ENCODE data around the gene HPS5. TPM values are rescaled to one million over a fixed set of nuclear protein-coding genes. Genes with fewer than 3 reads are reported as not detected.
"Not testable (repeated sequence)": the region's sequence is repeated elsewhere in the genome, so short reads cannot be mapped to it uniquely, and the experiment has no call there.

Gene HPS5
- total RNA-seq, 4 donors from 2014 or later = 13.5 to 37.3 (median 20.2) TPM

DNA sequence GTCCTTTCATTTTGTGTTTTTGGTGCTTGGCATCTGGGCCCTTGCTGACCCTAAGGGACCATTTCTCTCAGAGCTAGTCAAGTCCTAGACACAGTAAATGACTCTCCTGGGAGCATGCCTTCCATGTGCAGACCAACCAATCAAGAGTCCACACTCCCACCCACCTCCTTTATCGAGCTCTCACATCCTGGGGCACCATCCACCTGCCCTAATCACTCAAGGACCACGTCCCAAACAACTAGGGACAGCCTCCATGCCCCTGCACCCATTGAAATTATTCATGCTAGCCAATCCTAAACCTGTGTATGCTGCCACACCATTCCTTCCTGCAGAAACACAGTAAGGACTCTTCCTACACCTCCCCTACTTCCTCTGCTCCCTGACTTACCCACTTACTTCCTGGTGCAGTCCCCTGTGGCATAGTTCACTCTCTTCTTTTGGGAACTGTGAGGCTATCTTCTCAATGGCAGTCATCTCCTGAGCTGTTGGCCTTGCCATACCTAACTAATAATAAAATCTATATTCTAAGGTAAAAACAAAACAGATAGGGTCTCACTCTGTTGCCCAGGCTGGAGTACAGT, 67.1 kb downstream of the HPS5 start:
- WGBS, 2 donors (ENCODE audit: low coverage in 1 of 2) = 50 to 66% methylated on average over 2 of the region's 2 CpGs
- Histone ChIP-seq H3K27ac (no peak overlapping the region), H3K36me3 (no peaks in the 10 kb centered on the region), H3K4me1 (no peaks in the 10 kb centered on the region), H3K9me3 (no peaks in the 10 kb centered on the region), H3K27me3 (peaks cover 13% of the 10 kb centered on the region), H3K4me3 (no peak overlapping the region)
- TF ChIP-seq POLR2AphosphoS5 (IDR thresholded peaks at IDR 0.05) (no peak), EP300 (IDR thresholded peaks at IDR 0.05) (no peak), POLR2A (IDR thresholded peaks at IDR 0.05) (no peak)
- TF ChIP-seq, protein P1, sequence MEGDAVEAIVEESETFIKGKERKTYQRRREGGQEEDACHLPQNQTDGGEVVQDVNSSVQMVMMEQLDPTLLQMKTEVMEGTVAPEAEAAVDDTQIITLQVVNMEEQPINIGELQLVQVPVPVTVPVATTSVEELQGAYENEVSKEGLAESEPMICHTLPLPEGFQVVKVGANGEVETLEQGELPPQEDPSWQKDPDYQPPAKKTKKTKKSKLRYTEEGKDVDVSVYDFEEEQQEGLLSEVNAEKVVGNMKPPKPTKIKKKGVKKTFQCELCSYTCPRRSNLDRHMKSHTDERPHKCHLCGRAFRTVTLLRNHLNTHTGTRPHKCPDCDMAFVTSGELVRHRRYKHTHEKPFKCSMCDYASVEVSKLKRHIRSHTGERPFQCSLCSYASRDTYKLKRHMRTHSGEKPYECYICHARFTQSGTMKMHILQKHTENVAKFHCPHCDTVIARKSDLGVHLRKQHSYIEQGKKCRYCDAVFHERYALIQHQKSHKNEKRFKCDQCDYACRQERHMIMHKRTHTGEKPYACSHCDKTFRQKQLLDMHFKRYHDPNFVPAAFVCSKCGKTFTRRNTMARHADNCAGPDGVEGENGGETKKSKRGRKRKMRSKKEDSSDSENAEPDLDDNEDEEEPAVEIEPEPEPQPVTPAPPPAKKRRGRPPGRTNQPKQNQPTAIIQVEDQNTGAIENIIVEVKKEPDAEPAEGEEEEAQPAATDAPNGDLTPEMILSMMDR (IDR thresholded peaks at IDR 0.05) = no peak
- ATAC-seq = no peak

GRCh38 chr11:18253778-18254338, 68.1 kb downstream of the HPS5 start:
- 68 to 86% methylated on average over 6 to 8 of the region's 11 CpGs for WGBS, 2 donors (ENCODE audit: low coverage in 1 of 2)
- no peaks in the 10 kb centered on the region for H3K4me1 ChIP-seq
- H3K36me3 ChIP-seq = no peaks in the 10 kb centered on the region
- TF ChIP-seq POLR2AphosphoS5 (IDR thresholded peaks at IDR 0.05) = no peak
- no peak for TF ChIP-seq POLR2A (IDR thresholded peaks at IDR 0.05)
- TF ChIP-seq, protein P1 (IDR thresholded peaks at IDR 0.05) = no peak
- no peak overlapping the region for H3K27ac ChIP-seq
- H3K9me3 ChIP-seq = no peaks in the 10 kb centered on the region
- no peak overlapping the region for H3K4me3 ChIP-seq
- no peak for ATAC-seq
- H3K27me3 ChIP-seq = peaks cover 13% of the 10 kb centered on the region

DNA sequence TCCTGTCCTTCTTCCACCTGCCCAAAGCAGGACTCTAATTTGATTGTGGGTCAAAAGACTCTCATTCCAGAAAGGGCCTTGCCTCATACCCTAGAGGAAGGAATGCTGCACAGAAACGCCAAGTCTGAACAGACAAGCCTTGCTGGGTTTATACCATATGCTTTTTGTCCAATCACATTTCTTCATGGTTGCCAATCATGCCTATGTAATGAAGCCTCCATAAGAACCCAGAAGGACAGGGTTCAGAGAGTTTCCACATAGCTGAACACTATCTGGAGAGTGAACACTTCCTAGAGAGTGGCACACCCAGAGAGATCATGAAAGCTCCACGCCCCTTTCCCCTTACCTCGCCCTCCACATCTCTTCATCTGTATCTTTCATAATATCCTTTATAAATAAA, 68.7 kb downstream of the HPS5 start:
- Histone ChIP-seq H3K27ac (no peak overlapping the region), H3K4me1 (no peaks in the 10 kb centered on the region), H3K4me3 (no peak overlapping the region), H3K27me3 (peaks cover 13% of the 10 kb centered on the region), H3K36me3 (no peaks in the 10 kb centered on the region), H3K9me3 (no peaks in the 10 kb centered on the region)
- no peak for TF ChIP-seq POLR2AphosphoS5 (IDR thresholded peaks at IDR 0.05)
- no peak for TF ChIP-seq POLR2A (IDR thresholded peaks at IDR 0.05)
- no peak for TF ChIP-seq EP300 (IDR thresholded peaks at IDR 0.05)
- TF ChIP-seq, protein P1 (IDR thresholded peaks at IDR 0.05) = no peak
- WGBS, 2 donors (ENCODE audit: low coverage in 1 of 2) = 77 to 80% methylated on average over 3 of the region's 3 CpGs
- ATAC-seq = no peak

GRCh38 chr11:18248561-18248960, 73.4 kb downstream of the HPS5 start, which contains the start of gene SAA2:
TSS of gene SAA2 (minus strand) at chr11:18248668. CDS start at chr11:18248011, 657 bp downstream.
- Histone ChIP-seq H3K4me3 (no peak within 1 kb of the TSS), H3K9me3 (no peaks in the 10 kb centered on the region), H3K36me3 (no peaks in the 10 kb centered on the region), H3K4me1 (no peaks in the 10 kb centered on the region), H3K27ac (no peak within 1 kb of the TSS), H3K27me3 (peaks cover 3% of the 10 kb centered on the region)
- 73% methylated on average over 2 of the region's 5 CpGs; no CpG with 5 or more reads in 1 of the 2 donors for WGBS, 2 donors (ENCODE audit: low coverage in 1 of 2)
- TF ChIP-seq, protein P1 (IDR thresholded peaks at IDR 0.05) = no peak
- no peak for TF ChIP-seq POLR2AphosphoS5 (IDR thresholded peaks at IDR 0.05)
- no peak for TF ChIP-seq EP300 (IDR thresholded peaks at IDR 0.05)
- no peak for TF ChIP-seq POLR2A (IDR thresholded peaks at IDR 0.05)
- no peak for ATAC-seq

DNA sequence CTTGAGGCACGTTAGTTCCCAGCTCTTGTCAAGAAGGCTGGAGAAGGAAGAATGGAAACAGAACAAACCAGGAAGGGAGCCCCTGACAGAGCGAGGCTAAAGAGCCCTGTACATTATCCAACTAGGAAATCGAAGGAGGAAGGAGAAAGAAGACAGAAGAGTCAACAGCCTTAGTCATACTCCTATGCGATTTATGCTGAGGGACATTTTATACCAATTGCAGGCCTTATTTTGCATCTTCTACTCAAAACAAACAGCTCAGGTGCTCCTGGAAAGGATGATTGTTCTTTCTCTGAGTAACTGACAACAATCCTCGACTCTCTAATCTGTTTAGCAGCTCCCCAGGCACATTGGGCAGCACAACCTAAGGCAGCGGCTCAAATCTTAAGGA, 74.8 kb downstream of the HPS5 start:
- ATAC-seq, H3K4me3 ChIP-seq, H3K27ac ChIP-seq, H3K27me3 ChIP-seq, H3K9me3 ChIP-seq, H3K36me3 ChIP-seq, H3K4me1 ChIP-seq: not testable (repeated sequence)
- WGBS, 2 donors (ENCODE audit: low coverage in 1 of 2) = 75 to 86% methylated on average over 1 to 2 of the region's 6 CpGs

DNA sequence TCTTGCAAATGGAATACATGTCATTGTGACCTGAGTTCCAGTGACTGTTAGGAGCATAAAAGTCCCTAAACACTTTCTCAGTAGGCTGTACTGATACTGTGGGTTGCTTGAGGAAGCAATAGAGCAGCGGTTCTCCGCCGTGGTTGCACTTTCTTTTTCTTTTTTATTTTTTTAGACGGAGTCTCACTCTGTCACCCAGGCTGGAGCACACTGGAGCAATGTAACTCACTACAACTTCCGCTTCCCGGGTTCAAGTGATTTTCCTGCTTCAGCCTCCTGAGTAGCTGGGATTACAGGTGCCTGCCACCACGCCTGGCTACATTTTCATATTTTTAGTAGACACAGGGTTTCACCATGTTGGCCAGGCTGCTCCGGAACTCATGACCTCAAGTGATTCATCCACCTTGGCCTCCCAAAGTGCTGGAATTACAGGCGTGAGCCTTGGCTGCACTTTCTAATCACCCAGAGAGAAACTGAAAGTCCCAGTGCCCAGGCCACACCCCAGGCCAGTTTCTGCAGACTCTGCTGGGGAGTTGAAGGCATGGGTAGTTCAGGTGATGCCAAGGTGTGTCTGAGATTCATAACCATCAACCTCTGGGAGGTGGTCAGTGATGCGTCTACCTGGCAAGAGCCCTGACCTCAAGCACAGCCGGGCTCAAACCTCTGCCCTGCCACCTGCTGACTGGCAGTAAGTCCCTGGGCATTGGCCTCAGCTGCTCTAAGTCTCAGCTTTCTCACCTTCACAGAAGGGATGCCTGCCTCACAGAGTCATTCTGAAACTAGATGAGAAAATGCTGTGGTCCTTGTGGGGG, 75.4 kb downstream of the HPS5 start:
- H3K27ac ChIP-seq, ATAC-seq, H3K27me3 ChIP-seq, H3K4me3 ChIP-seq, H3K36me3 ChIP-seq, H3K4me1 ChIP-seq, H3K9me3 ChIP-seq: not testable (repeated sequence)
- 78 to 81% methylated on average over 7 to 8 of the region's 11 CpGs for WGBS, 2 donors (ENCODE audit: low coverage in 1 of 2)

Data from gastroesophageal sphincter (tissue), 4 donors.